Breast epithelium (tissue), 4 donors: ENCODE data around the gene C2CD5. TPM values are rescaled to one million over a fixed set of nuclear protein-coding genes. Genes with fewer than 3 reads are reported as not detected.

ENCODE experiments used
- DNase-seq, 2 donors: peaks; one replicate each; pipeline ENCODE4 v3.0.0-alpha.2; 2019; ENCODE audit warnings: low spot score in 2 of 2
- H3K27ac ChIP-seq, 2 donors: fragments of 200-600 bp; sonication (generic) in 1 of 2; one replicate each; pipeline ENCODE4 v1.5.1; 2016 to 2019; ENCODE audit warnings: mild to moderate bottlenecking in 1 of 2
- H3K27me3 ChIP-seq, 2 donors: fragments of 200-600 bp; sonication (generic) in 1 of 2; one replicate each; pipeline versions ENCODE4 v1.5.1 to v1.6.0; 2017 to 2019; ENCODE audit warnings: control low read depth in 1 of 2, mild to moderate bottlenecking in 1 of 2
- H3K36me3 ChIP-seq: fragments of 200-600 bp; one replicate; pipeline ENCODE4 v1.5.1; 2019
- H3K4me1 ChIP-seq, 2 donors: fragments of 200-600 bp; sonication (generic); one replicate each; pipeline ENCODE4 v1.5.1; 2016 to 2019; ENCODE audit warnings: control low read depth in 1 of 2
- H3K4me3 ChIP-seq, 3 donors: fragments of 200-600 bp; sonication (generic); 1 replicate in 2 of 3; 2 replicates in 1 of 3; pipeline ENCODE4 v1.5.1; 2016 to 2019; ENCODE audit warnings: mild to moderate bottlenecking in 3 of 3, moderate library complexity in 2 of 3
- H3K9me3 ChIP-seq, 2 donors: fragments of 200-600 bp; sonication (generic) in 1 of 2; one replicate each; pipeline ENCODE4 v1.5.1; 2016 to 2019; ENCODE audit warnings: control low read depth in 1 of 2
- CTCF ChIP-seq, 3 donors: fragments of 450-650 bp; IDR thresholded peaks; one replicate each; pipeline ENCODE4 v1.5.1; 2016 to 2017; ENCODE audit warnings: antibody characterized with exemption in 3 of 3, mild to moderate bottlenecking in 3 of 3, moderate library complexity in 3 of 3
- POLR2A ChIP-seq: fragments of 450-650 bp; IDR thresholded peaks from one replicate; pipeline ENCODE4 v1.6.1; 2016; ENCODE audit warnings: antibody characterized with exemption, mild to moderate bottlenecking, moderate library complexity
- POLR2AphosphoS5 ChIP-seq, 3 donors: sonication (generic); formaldehyde crosslinking; IDR thresholded peaks; one replicate each; pipeline ENCODE4 v1.6.1; 2017; ENCODE audit warnings: antibody characterized with exemption in 3 of 3
- intact Hi-C: fragments of 100-400 bp; cut with DNase I; formaldehyde crosslinking; loops from one replicate; pipeline ENCODE4 v1.15.1; 2023; ENCODE audit warnings: low total_unique reads
- total RNA-seq, 3 donors: library from RNA; depleted of rRNA; stranded (reverse); fragments of >200 nt; gene quantifications; one replicate each; pipeline ENCODE4 v1.1.0, GENCODE V29; 2016

C2CD5 gene
- total RNA-seq, 3 donors from 2014 or later, result 33.4 to 60.6 (median 40.2) TPM

DNA sequence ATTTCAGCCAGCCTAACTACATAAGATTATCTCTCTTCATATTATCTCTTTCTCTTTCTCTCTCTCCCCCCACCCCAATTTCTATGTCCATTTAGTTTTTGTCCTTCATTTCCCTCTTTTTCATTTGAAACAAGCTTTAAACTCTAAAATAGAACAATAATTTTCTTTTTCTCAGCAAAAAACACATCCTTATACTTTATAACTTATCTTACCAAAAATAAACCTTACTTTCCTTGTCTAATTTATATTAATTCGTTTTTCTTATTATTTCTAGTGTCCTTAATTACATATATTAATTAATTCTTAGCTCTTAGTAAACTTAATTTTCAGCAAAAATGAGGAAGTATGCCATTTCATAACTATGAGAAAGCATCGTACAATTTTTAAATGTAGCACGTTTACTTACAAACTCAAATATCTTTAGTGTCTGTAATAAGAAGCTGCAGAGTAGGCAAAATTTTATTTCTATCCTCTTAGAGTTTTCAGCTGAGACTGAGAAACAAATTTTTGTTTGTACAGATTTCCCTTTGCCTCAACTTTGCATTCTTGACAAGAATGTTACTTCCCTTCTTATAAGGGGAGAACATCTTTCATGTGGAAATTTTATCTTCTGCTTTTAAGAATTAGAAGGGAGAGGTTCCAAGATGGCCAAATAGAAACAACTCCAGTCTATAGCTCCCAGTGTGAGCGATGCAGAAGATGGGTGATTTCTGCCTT is 144.7 kb downstream of the C2CD5 start:
- H3K4me1 ChIP-seq, result no peaks in the 10 kb centered on the region
- intact Hi-C loops, result no loop called here
- no peak for TF ChIP-seq POLR2A
- TF ChIP-seq CTCF (IDR thresholded peaks at IDR 0.05), result no peak
- TF ChIP-seq POLR2AphosphoS5 (IDR thresholded peaks at IDR 0.05), result no peak
- no peaks in the 10 kb centered on the region for H3K36me3 ChIP-seq
- H3K9me3 ChIP-seq, result peaks cover 0 to 6% of the 10 kb centered on the region in 2 donors
- H3K27ac ChIP-seq, result no peak overlapping the region
- DNase-seq, result no peak
- H3K27me3 ChIP-seq, result no peaks in the 10 kb centered on the region
- H3K4me3 ChIP-seq, result no peak overlapping the region

Other genes starting within 250 kb of the C2CD5 start
- gene ST8SIA1, start 209.8 kb downstream of the C2CD5 start, total RNA-seq, result 10 to 100 TPM in 2 of 3 donors, 1 to 10 TPM in 1; 2.6 to 11.1 (median 10.4) TPM
- 10 to 100 TPM; 26.2 to 67.0 (median 44.6) TPM for gene ETNK1, start 80.6 kb upstream of the C2CD5 start, total RNA-seq